Esophagus squamous epithelium (tissue), 5 donors: ENCODE measurements around the gene CNIH3. TPM values are rescaled to one million over a fixed set of nuclear protein-coding genes. Genes with fewer than 3 reads are reported as not detected.
"Not testable (repeated sequence)": the region's sequence is repeated elsewhere in the genome, so short reads cannot be mapped to it uniquely, and the experiment has no call there.

ENCODE experiments used
- DNase-seq: peaks from one replicate; lab custom pipeline; 2025; lab: John Stamatoyannopoulos, UW
- H3K27ac ChIP-seq, 4 donors: fragments of 200-600 bp; sonication (generic); one replicate each; pipeline ENCODE4 v1.5.1; 2016 to 2019; ENCODE audit warnings: mild to moderate bottlenecking in 1 of 4
- H3K27me3 ChIP-seq, 4 donors: fragments of 200-600 bp; sonication (generic); 1 replicate in 3 of 4; 2 replicates in 1 of 4; pipeline versions ENCODE4 v1.5.1 to v1.6.0; 2017 to 2021; ENCODE audit warnings: antibody characterized with exemption in 1 of 4
- H3K36me3 ChIP-seq, 3 donors: fragments of 200-600 bp; sonication (generic); one replicate each; pipeline ENCODE4 v1.5.1; 2016 to 2019
- H3K4me1 ChIP-seq, 3 donors: fragments of 200-600 bp; sonication (generic); one replicate each; pipeline ENCODE4 v1.5.1; 2017 to 2019
- H3K4me3 ChIP-seq, 4 donors: fragments of 200-600 bp; sonication (generic); 1 replicate in 3 of 4; 2 replicates in 1 of 4; pipeline ENCODE4 v1.5.1; 2016 to 2019; ENCODE audit warnings: mild to moderate bottlenecking in 2 of 4, moderate library complexity in 1 of 4
- H3K9me3 ChIP-seq, 3 donors: fragments of 200-600 bp; sonication (generic); one replicate each; pipeline ENCODE4 v1.5.1; 2016 to 2019
- CTCF ChIP-seq, 6 experiments: fragments of 450-650 bp in 4 of 6; fragments of 200-600 bp in 2 of 6; sonication (generic) in 2 of 6; IDR thresholded peaks; one replicate each; pipeline ENCODE4 v1.5.1; 2016 to 2019; ENCODE audit warnings: antibody characterized with exemption in 6 of 6, mild to moderate bottlenecking in 4 of 6, moderate library complexity in 4 of 6
- POLR2A ChIP-seq, 4 donors: fragments of 450-650 bp; IDR thresholded peaks; one replicate each; pipeline ENCODE4 v1.6.1; 2017; ENCODE audit warnings: antibody characterized with exemption in 4 of 4, mild to moderate bottlenecking in 4 of 4, moderate library complexity in 3 of 4
- WGBS, 2 donors: methylation state at CpG; one replicate each; pipeline ENCODE4 v1.1.5; 2018; 5-methylcytosine and 5-hydroxymethylcytosine counted together
- intact Hi-C: fragments of 100-400 bp; cut with DNase I; formaldehyde crosslinking; loops from one replicate; pipeline ENCODE4 v1.15.0; 2022
- total RNA-seq, 4 donors: library from RNA; depleted of rRNA; stranded (reverse); fragments of >200 nt; gene quantifications; one replicate each; pipeline ENCODE4 v1.1.0, GENCODE V29; 2016
- donor health status: DM: yes; HTN: yes; CAD: no.

Gene CNIH3
- total RNA-seq, 4 donors from 2014 or later, result 0.34 to 3.2 (median 1.2) TPM; not detected in 1

- TF ChIP-seq POLR2A (IDR thresholded peaks at IDR 0.05) (no peak), CTCF (IDR thresholded peaks at IDR 0.05) (no peak)
- no peak for DNase-seq
- Histone ChIP-seq H3K4me3 (no peak overlapping the region), H3K27ac (no peak overlapping the region), H3K36me3 (no peaks in the 10 kb centered on the region), H3K4me1 (no peaks in the 10 kb centered on the region), H3K27me3 (no peaks in the 10 kb centered on the region), H3K9me3 (no peaks in the 10 kb centered on the region)
- WGBS, 2 donors, result 80 to 87% methylated on average over 1 to 4 of the region's 7 CpGs
- intact Hi-C loops, result no loop called here
These were observed 87.6 kb downstream of the CNIH3 start for GRCh38 chr1:224703702-224704101.

- WGBS, 2 donors, result 81 to 83% methylated on average over 6 to 8 of the region's 8 CpGs
These were observed 88.1 kb downstream of the CNIH3 start for GRCh38 chr1:224704107-224704735.

DNA sequence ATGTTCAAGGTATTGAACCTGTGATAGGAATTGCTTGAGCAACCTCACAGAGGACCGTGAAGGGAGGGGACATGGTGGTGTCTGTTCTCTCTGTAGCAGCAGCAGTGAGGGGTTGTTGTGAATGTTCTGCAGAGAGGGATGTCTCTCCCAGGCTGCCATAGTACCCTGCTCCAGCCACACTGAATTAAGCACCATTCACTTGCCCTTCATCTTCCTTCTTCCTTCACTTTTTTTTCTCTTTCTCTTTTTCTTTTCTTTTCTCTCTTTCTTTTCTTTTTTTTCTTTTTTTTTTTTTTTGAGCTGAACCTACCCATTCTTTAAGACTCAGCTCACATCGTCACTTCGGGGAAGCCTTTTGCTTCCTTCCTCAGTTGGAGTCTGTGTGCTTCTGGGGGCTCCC is 89.5 kb downstream of the CNIH3 start:
- H3K36me3 ChIP-seq, result no peaks in the 10 kb centered on the region
- intact Hi-C loops, result no loop called here
- H3K27ac ChIP-seq, result no peak overlapping the region
- H3K9me3 ChIP-seq, result no peaks in the 10 kb centered on the region
- H3K4me3 ChIP-seq, result no peak overlapping the region
- WGBS, 2 donors, result 32 to 46% methylated on average over 3 of the region's 3 CpGs
- no peaks in the 10 kb centered on the region for H3K4me1 ChIP-seq
- no peaks in the 10 kb centered on the region for H3K27me3 ChIP-seq
- no peak for TF ChIP-seq POLR2A (IDR thresholded peaks at IDR 0.05)
- no peak for TF ChIP-seq CTCF (IDR thresholded peaks at IDR 0.05)
- DNase-seq, result no peak

More at GRCh38 chr1:224704107-224704735, 88.1 kb downstream of the CNIH3 start:
- TF ChIP-seq CTCF (IDR thresholded peaks at IDR 0.05) (no peak), POLR2A (IDR thresholded peaks at IDR 0.05) (no peak)
- Histone ChIP-seq H3K27me3 (no peaks in the 10 kb centered on the region), H3K27ac (no peak overlapping the region), H3K4me3 (no peak overlapping the region), H3K9me3 (no peaks in the 10 kb centered on the region), H3K36me3 (no peaks in the 10 kb centered on the region), H3K4me1 (no peaks in the 10 kb centered on the region)
- intact Hi-C loops, result no loop called here
- no peak for DNase-seq

DNA sequence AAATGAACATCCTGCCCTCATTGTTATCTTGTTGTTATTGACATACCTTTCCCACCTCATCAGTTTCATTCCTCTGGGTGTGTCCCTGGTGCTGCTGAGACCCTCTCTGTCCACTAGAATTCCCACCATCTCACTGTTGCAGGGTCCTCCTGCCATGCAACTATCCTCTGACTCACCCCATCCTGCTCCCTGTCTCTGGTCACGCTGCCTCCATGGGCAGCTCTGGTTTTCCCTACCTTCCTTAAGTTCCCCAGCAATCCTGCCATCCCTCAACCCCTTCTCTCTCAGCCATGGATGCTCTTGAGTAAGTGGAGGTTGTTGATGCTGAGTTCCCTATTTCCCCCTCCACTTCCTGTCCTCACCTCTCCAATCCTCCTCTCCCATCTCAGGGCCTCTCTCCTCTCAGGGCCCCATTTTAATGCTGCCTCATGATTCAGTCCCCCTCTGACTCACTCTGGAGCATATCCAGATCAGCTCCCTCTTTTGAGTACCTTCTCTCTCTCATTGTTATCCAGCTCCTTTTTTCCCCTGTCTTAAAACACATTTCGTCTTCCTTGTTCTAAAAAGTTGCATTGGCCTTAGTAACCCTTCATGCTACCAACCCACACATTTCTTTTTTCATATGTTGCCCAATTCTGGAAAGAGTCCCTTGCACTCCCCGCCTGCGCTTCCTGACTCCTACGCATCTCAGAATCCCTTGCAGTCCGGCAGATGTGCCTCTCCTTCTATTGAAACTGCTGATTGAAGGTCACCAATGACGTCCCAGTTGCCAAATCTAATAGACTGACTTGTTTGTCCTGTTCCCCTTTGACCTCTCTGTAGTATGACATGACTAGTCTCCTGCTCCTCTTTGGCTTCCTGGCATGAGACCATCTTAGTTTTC is 92.0 kb downstream of the CNIH3 start:
- no peak for TF ChIP-seq POLR2A (IDR thresholded peaks at IDR 0.05)
- TF ChIP-seq CTCF (IDR thresholded peaks at IDR 0.05), result no peak
- no peaks in the 10 kb centered on the region for H3K9me3 ChIP-seq
- H3K36me3 ChIP-seq, result no peaks in the 10 kb centered on the region
- no peak overlapping the region for H3K27ac ChIP-seq
- H3K4me1 ChIP-seq, result no peaks in the 10 kb centered on the region
- intact Hi-C loops, result no loop called here
- no peak for DNase-seq
- no peaks in the 10 kb centered on the region for H3K27me3 ChIP-seq
- 31 to 34% methylated on average over 7 of the region's 7 CpGs for WGBS, 2 donors
- H3K4me3 ChIP-seq, result no peak overlapping the region

GRCh38 chr1:224710196-224710595 is 94.1 kb downstream of the CNIH3 start:
- DNase-seq, result no peak
- intact Hi-C loops, result no loop called here
- Histone ChIP-seq H3K27me3 (no peaks in the 10 kb centered on the region), H3K27ac (no peak overlapping the region), H3K36me3 (no peaks in the 10 kb centered on the region), H3K4me1 (no peaks in the 10 kb centered on the region), H3K9me3 (no peaks in the 10 kb centered on the region), H3K4me3 (no peak overlapping the region)
- WGBS, 2 donors, result 74 to 77% methylated on average over 3 of the region's 3 CpGs
- TF ChIP-seq POLR2A (IDR thresholded peaks at IDR 0.05) (no peak), CTCF (IDR thresholded peaks at IDR 0.05) (no peak)

- intact Hi-C loops, H3K27me3 ChIP-seq, H3K9me3 ChIP-seq, DNase-seq, H3K4me3 ChIP-seq, H3K36me3 ChIP-seq, H3K27ac ChIP-seq, H3K4me1 ChIP-seq: not testable (repeated sequence)
- 89 to 91% methylated on average over 3 of the region's 4 CpGs for WGBS, 2 donors
These were observed 95.2 kb downstream of the CNIH3 start for GRCh38 chr1:224711231-224711756.
